GM13977 (cell line): ENCODE measurements around the gene SPATA32.

Experiments used
- DNase-seq: peaks from one replicate; pipeline ENCODE4 v3.0.0; 2012; ENCODE audit warnings: low spot score
- in situ Hi-C: fragments of 300-500 bp; cut with MboI; formaldehyde crosslinking; loops from one replicate; pipeline ENCODE4 v1.12.0; 2022; ENCODE audit warnings: low sequenced_read_pairs, low pct_unique_long_range_greater_than_20kb, mixed read lengths, inconsistent platforms; ENCODE audit not compliant: unreplicated experiment
- TF ChIP-seq, protein P1 (sequence below): IDR thresholded peaks from 2 replicates; pipeline ENCODE4 v1.5.1; 2012; ENCODE audit warnings: mild to moderate bottlenecking, control low read depth; ENCODE audit not compliant: insufficient read depth; ENCODE audit errors: extremely low read depth, missing control alignments

The SPATA32 gene

DNA sequence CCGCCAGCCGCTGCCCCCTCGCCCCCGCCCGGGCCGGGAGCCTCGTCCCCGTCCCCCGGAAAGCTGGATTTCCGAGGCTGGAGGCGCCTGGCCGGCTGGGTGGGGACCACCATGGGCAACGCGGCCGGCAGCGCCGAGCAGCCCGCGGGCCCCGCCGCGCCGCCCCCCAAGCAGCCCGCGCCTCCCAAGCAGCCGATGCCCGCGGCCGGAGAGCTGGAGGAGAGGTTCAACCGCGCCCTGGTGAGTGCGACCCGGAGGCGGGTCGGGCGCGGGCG, 39.9 kb downstream of the SPATA32 start:
- in situ Hi-C loops, result no loop called here
- TF ChIP-seq, protein P1, sequence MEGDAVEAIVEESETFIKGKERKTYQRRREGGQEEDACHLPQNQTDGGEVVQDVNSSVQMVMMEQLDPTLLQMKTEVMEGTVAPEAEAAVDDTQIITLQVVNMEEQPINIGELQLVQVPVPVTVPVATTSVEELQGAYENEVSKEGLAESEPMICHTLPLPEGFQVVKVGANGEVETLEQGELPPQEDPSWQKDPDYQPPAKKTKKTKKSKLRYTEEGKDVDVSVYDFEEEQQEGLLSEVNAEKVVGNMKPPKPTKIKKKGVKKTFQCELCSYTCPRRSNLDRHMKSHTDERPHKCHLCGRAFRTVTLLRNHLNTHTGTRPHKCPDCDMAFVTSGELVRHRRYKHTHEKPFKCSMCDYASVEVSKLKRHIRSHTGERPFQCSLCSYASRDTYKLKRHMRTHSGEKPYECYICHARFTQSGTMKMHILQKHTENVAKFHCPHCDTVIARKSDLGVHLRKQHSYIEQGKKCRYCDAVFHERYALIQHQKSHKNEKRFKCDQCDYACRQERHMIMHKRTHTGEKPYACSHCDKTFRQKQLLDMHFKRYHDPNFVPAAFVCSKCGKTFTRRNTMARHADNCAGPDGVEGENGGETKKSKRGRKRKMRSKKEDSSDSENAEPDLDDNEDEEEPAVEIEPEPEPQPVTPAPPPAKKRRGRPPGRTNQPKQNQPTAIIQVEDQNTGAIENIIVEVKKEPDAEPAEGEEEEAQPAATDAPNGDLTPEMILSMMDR, result no peak
- no peak for DNase-seq

DNA sequence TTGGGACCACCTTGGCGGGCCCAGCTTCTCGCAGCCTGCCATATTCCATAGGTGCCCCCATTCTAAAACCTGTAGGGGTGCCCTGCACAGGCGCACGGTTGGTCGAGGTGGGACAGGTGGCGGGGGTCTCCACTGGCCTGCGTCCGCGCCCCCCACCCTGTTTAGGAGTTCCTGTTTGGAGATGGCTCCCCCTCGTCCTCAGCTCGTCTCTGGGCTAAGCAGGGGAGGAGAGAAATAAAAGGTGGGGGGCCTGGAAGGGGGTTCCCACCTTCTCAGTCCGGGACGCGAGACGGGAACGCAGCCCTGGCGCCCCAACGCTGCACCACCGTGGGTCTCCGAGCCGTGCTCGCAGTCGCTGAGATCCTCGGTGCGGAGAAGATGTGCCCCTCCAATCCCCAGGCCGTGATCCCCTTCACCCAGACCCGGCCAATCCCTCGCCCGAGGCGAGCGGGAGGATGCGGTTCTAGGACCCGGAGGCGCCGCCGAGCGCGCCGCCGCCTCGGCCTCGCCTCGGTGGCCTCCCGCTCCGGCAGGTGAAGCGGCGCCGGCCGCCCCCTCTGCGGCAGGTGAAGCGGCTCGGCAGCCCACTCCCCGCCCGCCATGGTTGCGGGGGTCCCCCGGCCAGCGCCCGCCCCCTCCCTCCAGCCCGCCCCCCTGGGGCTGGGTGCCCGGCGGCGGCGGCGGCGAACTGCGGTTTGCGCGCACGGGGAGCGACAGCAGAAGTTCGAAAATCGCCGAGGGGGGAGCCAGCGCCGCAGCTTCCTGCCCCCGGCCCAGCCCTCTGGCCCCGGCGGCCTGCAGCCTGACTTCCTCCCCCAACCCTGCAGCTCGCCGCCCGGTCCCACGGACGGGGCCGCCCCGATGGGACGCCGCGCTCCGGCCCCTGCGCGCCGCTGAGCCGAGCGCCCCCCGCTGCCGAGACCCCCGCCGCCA, 40.5 kb downstream of the SPATA32 start, which contains the start of gene FMNL1:
Gene FMNL1, plus strand, starts transcription at position 805 of the 933 bp plus-strand sequence. CDS start 240 bp downstream, outside the sequence.
- in situ Hi-C loops, result no loop called here
- TF ChIP-seq, protein P1, result no peak
- DNase-seq, result peak; percentile 84

DNA sequence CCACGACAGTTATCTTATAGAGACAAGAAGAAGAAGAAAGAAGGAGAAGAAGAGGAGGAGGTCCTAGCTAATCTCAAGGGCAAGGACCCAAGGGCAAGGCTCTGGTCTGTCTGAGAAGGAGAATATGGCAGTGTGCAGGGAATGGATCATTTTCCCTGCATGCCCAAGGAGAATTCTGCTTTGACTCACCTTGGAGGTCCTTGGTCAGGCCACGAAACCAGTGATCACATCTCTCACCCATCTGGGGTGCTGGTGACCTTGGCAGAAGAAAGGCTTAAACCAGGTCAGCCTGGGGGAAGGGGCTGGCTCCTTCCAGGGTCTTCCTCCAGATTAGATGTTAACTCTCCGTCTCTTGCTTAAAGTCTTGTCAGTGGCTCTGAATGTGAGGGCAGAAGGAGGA, 41.8 kb downstream of the SPATA32 start:
- in situ Hi-C loops, result no loop called here
- TF ChIP-seq, protein P1, result no peak
- no peak for DNase-seq

DNA sequence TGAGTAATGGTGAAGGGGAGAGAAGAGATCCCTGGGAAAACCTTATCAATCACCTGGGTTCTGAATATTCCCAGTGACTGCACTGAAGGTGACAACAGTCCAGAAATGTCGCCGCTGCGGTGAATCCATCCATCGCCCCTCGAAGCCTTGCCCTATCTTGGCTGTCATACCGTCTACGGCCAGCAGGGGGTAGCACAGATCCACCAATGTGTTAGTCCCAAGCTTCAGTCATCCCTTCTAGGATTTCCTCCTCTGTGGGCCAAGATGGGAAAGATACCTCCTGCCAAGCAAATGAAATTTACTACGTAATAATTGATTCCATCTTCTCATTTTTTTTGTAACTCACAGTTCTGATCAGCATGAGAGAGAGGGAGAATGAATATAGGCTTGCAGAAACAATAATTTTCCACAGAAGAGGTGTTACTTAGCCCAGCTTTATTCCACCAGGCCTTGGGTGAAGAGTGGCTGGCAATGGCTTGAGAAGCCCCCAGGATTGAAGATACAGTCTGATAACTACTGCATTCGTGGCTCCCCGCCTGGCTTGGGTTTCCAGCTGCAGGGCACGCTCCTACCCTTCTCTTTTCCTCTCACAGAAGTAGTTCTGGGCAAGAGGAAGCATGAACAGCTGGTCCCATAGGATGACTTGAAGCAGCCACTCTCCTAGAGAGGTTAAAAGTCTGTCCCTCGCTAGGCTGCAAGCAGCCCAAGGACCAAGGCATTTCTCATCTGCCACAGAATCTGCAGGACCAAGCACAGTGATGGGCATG, 42.8 kb downstream of the SPATA32 start:
- in situ Hi-C loops, result no loop called here
- TF ChIP-seq, protein P1, result peak; percentile 95

More for the DNA sequence above, 42.8 kb downstream of the SPATA32 start:
- peak; percentile 79 for DNase-seq
